ENCODE data around the gene DAB1.

DAB1 gene

GRCh38 chr1:57034713-57035112, 389.1 kb downstream of the DAB1 start:
- no peak for TF ChIP-seq CTCF (IDR thresholded peaks at IDR 0.05; ENCODE audit: low read depth, low read length, missing control alignments)
- in situ Hi-C loops (cut with HindIII; ENCODE audit: low sequenced_read_pairs), result no loop called here
- DNase-seq (ENCODE audit: low read depth), result no peak
- H3K4me3 ChIP-seq (ENCODE audit: low read depth, low read length), result no peak overlapping the region

GRCh38 chr1:57033222-57034001, 390.4 kb downstream of the DAB1 start:
- DNase-seq (ENCODE audit: low read depth), result no peak
- in situ Hi-C loops (cut with HindIII; ENCODE audit: low sequenced_read_pairs), result no loop called here
- no peak for TF ChIP-seq CTCF (IDR thresholded peaks at IDR 0.05; ENCODE audit: low read depth, low read length, missing control alignments)
- H3K4me3 ChIP-seq (ENCODE audit: low read depth, low read length), result no peak overlapping the region

- in situ Hi-C loops (cut with HindIII; ENCODE audit: low sequenced_read_pairs), result no loop called here
- no peak for TF ChIP-seq CTCF (IDR thresholded peaks at IDR 0.05; ENCODE audit: low read depth, low read length, missing control alignments)
- DNase-seq (ENCODE audit: low read depth), result no peak
- no peak overlapping the region for H3K4me3 ChIP-seq (ENCODE audit: low read depth, low read length)
These were observed 397.1 kb downstream of the DAB1 start for GRCh38 chr1:57026624-57027354.

GRCh38 chr1:57024855-57025254, 399.0 kb downstream of the DAB1 start:
- no peak for DNase-seq (ENCODE audit: low read depth)
- H3K4me3 ChIP-seq (ENCODE audit: low read depth, low read length), result no peak overlapping the region
- TF ChIP-seq CTCF (IDR thresholded peaks at IDR 0.05; ENCODE audit: low read depth, low read length, missing control alignments), result no peak
- in situ Hi-C loops (cut with HindIII; ENCODE audit: low sequenced_read_pairs), result no loop called here

- TF ChIP-seq CTCF (IDR thresholded peaks at IDR 0.05; ENCODE audit: low read depth, low read length, missing control alignments), result no peak
- in situ Hi-C loops (cut with HindIII; ENCODE audit: low sequenced_read_pairs), result no loop called here
- no peak overlapping the region for H3K4me3 ChIP-seq (ENCODE audit: low read depth, low read length)
- DNase-seq (ENCODE audit: low read depth), result no peak
These were observed 399.4 kb downstream of the DAB1 start for GRCh38 chr1:57024428-57024827.

GRCh38 chr1:57020216-57020615, 403.6 kb downstream of the DAB1 start:
- no peak for DNase-seq (ENCODE audit: low read depth)
- no peak for TF ChIP-seq CTCF (IDR thresholded peaks at IDR 0.05; ENCODE audit: low read depth, low read length, missing control alignments)
- in situ Hi-C loops (cut with HindIII; ENCODE audit: low sequenced_read_pairs), result no loop called here

More at GRCh38 chr1:57020216-57020615, 403.6 kb downstream of the DAB1 start:
- no peak overlapping the region for H3K4me3 ChIP-seq (ENCODE audit: low read depth, low read length)
